HepG2 (cell line): Measurements from ENCODE around the gene SV2B. TPM values are rescaled to one million over a fixed set of nuclear protein-coding genes. Genes with fewer than 3 reads are reported as not detected.

Source experiments
- ATAC-seq: fragments of 200-7000 bp; cut with Tn5 transposase; 3 replicates; pipeline ENCODE4 v1.9.1; 2020; ENCODE audit warnings: mild to moderate bottlenecking, moderate library complexity
- BruUV-seq: library from RNA; stranded (reverse); fragments of 400-500 nt; replicated peaks from 2 replicates; lab custom pipeline; 2021; lab: Mats Ljungman, UMichigan
- CTCF ChIA-PET: fragments of 300-600 bp; formaldehyde crosslinking; extraction: SDS; loops from one replicate; lab custom pipeline; 2021; ENCODE audit warnings: low total read pairs, inconsistent platforms, low intra/inter-chr PET ratio; lab: Yijun Ruan, JAX
- POLR2A ChIA-PET: fragments of 350-600 bp; sonication (Branson Sonifier 250); formaldehyde crosslinking; loops from one replicate; lab custom pipeline; 2020; ENCODE audit warnings: antibody characterized with exemption, inconsistent platforms; lab: Yijun Ruan, JAX
- DNase-seq: peaks from one replicate; pipeline ENCODE4 v3.0.0-alpha.2; 2015; ENCODE audit warnings: low spot score
- FAIRE-seq: peaks from 3 replicates; lab custom pipeline; 2011; peaks lifted over from hg19 to GRCh38; lab: Jason Lieb, UNC
- H2AFZ ChIP-seq: one replicate; pipeline ENCODE4 v1.6.1; 2011; ENCODE audit warnings: low read length, inconsistent platforms
- H3K27ac ChIP-seq: fragments of 300-600 bp; 3 replicates; pipeline ENCODE4 v1.8.0; 2011; ENCODE audit warnings: mixed run types, mild to moderate bottlenecking, mixed read lengths, low read length, inconsistent platforms; ENCODE audit not compliant: insufficient read depth; ENCODE audit errors: extremely low read length
- H3K27me3 ChIP-seq, 2 experiments: fragments of 200-600 bp in 1 of 2; 2 replicates in 1 of 2; 3 replicates in 1 of 2; pipeline versions ENCODE4 v1.6.0 to v1.8.0; 2011; ENCODE audit warnings: low read length in 2 of 2, mild to moderate bottlenecking in 2 of 2, moderate library complexity in 2 of 2, inconsistent platforms in 1 of 2; ENCODE audit not compliant: insufficient read depth in 2 of 2, control insufficient read depth in 1 of 2
- H3K36me3 ChIP-seq, 2 experiments: fragments of 200-600 bp in 1 of 2; replicated peaks in 1 of 2; 2 replicates in 1 of 2; 3 replicates in 1 of 2; pipeline versions ENCODE4 v1.5.1 to v1.8.0; 2011; ENCODE audit warnings: low read length in 2 of 2, inconsistent platforms in 1 of 2; ENCODE audit not compliant: insufficient read depth in 2 of 2, control insufficient read depth in 1 of 2
- H3K4me1 ChIP-seq: 2 replicates; pipeline ENCODE4 v1.5.1; 2012; ENCODE audit warnings: low read length, inconsistent platforms; ENCODE audit not compliant: insufficient read depth
- H3K4me2 ChIP-seq: 2 replicates; pipeline ENCODE4 v1.6.0; 2011; ENCODE audit warnings: low read depth, low read length, inconsistent platforms
- H3K4me3 ChIP-seq, 3 experiments: fragments of 200-600 bp in 1 of 3; sonication (generic), shearing (Covaris generic) in 1 of 3; replicated peaks in 1 of 3; 2 replicates each; pipeline ENCODE4 v1.5.1; 2011 to 2016; ENCODE audit warnings: low read length in 3 of 3, inconsistent platforms in 2 of 3, low read depth in 2 of 3, mild to moderate bottlenecking in 2 of 3, control low read depth in 1 of 3, mixed read lengths in 1 of 3; ENCODE audit not compliant: insufficient read depth in 1 of 3
- H3K79me2 ChIP-seq: one replicate; pipeline ENCODE4 v1.6.1; 2011; ENCODE audit warnings: low read length, inconsistent platforms; ENCODE audit not compliant: insufficient read depth
- H3K9ac ChIP-seq: 2 replicates; pipeline ENCODE4 v1.6.0; 2011; ENCODE audit warnings: mild to moderate bottlenecking, low read depth, low read length, inconsistent platforms; ENCODE audit not compliant: insufficient read depth
- H3K9me3 ChIP-seq: 2 replicates; pipeline ENCODE4 v1.5.1; 2012; ENCODE audit warnings: mild to moderate bottlenecking, low read length
- H4K20me1 ChIP-seq: 2 replicates; pipeline ENCODE4 v1.6.0; 2011; ENCODE audit warnings: inconsistent platforms, mild to moderate bottlenecking, low read length, moderate library complexity; ENCODE audit not compliant: insufficient read depth
- GFI1 ChIP-seq: sonication (generic); formaldehyde crosslinking; IDR thresholded peaks from 2 replicates; pipeline ENCODE4 v1.5.0; 2020; ENCODE audit warnings: missing genetic modification reagents, mild to moderate bottlenecking, borderline replicate concordance
- GMEB1 ChIP-seq: sonication (generic); formaldehyde crosslinking; IDR thresholded peaks from 2 replicates; pipeline ENCODE4 v1.5.1; 2020; ENCODE audit warnings: missing genetic modification reagents, mild to moderate bottlenecking, borderline replicate concordance
- HNF4A ChIP-seq: sonication (generic); formaldehyde crosslinking; IDR thresholded peaks from 2 replicates; pipeline ENCODE4 v1.4.0; 2020; ENCODE audit warnings: missing genetic modification reagents
- HNF4G ChIP-seq, 2 experiments: sonication (generic) in 1 of 2; formaldehyde crosslinking in 1 of 2; IDR thresholded peaks; 2 replicates each; pipeline versions ENCODE4 v1.4.0 to v1.6.1; 2011 to 2020; ENCODE audit warnings: borderline replicate concordance in 2 of 2, low read depth in 2 of 2, mild to moderate bottlenecking in 2 of 2, low read length in 1 of 2, missing genetic modification reagents in 1 of 2, moderate library complexity in 1 of 2
- MAZ ChIP-seq, 2 experiments: sonication (generic) in 1 of 2; formaldehyde crosslinking in 1 of 2; IDR thresholded peaks; 2 replicates each; pipeline versions ENCODE4 v1.5.0 to v1.6.1; 2012 to 2020; ENCODE audit warnings: low read depth in 2 of 2, mild to moderate bottlenecking in 2 of 2, borderline replicate concordance in 1 of 2, improper control_type of control experiment in 1 of 2, low read length in 1 of 2, missing genetic modification reagents in 1 of 2, moderate library complexity in 1 of 2
- NCOR1 ChIP-seq: fragments of 200-600 bp; sonication (generic); IDR thresholded peaks from 2 replicates; pipeline ENCODE4 v1.7.0; 2017; ENCODE audit warnings: antibody characterized with exemption, low read length, borderline replicate concordance
- NR2F2 ChIP-seq: IDR thresholded peaks from 2 replicates; pipeline ENCODE4 v1.6.1; 2012; ENCODE audit warnings: low read depth, inconsistent platforms, borderline replicate concordance
- PAXIP1 ChIP-seq: sonication (generic); formaldehyde crosslinking; conservative IDR thresholded peaks from 2 replicates; pipeline ENCODE4 v1.4.0; 2020; ENCODE audit warnings: mild to moderate bottlenecking, missing genetic modification reagents, moderate library complexity
- SALL1 ChIP-seq: sonication (generic); formaldehyde crosslinking; IDR thresholded peaks from 2 replicates; pipeline ENCODE4 v1.8.0; 2022; ENCODE audit warnings: mild to moderate bottlenecking, missing genetic modification reagents
- TBX2 ChIP-seq: sonication (generic); formaldehyde crosslinking; IDR thresholded peaks from 2 replicates; pipeline ENCODE4 v1.5.0; 2020; ENCODE audit warnings: missing genetic modification reagents, mild to moderate bottlenecking, borderline replicate concordance
- ZNF709 ChIP-seq: sonication (generic); formaldehyde crosslinking; IDR thresholded peaks from 2 replicates; pipeline ENCODE4 v1.5.0; 2020; ENCODE audit warnings: mild to moderate bottlenecking, missing genetic modification reagents
- WGBS: methylation state at CpG from one replicate; pipeline ENCODE4 v1.1.6; 2017; ENCODE audit warnings: low lambda C conversion rate; 5-methylcytosine and 5-hydroxymethylcytosine counted together
- in situ Hi-C: cut with HindIII; loops from 2 replicates; pipeline ENCODE4 v1.10.0; 2017; ENCODE audit warnings: low pct_unique_long_range_greater_than_20kb; ENCODE audit not compliant: extremely low pct_ligation_motif_present
- intact Hi-C: fragments of 100-400 bp; cut with micrococcal nuclease; formaldehyde crosslinking; loops from one replicate; pipeline ENCODE4 v1.10.0; 2022; ENCODE audit not compliant: unreplicated experiment
- polyA plus RNA-seq, 8 experiments: library from polyadenylated mRNA; depleted of rRNA in 3 of 8; stranded (reverse) in 7 of 8; unstranded in 1 of 8; fragments of >200 nt; fragmentation: Illumina TruSeq in 4 of 8; extraction: Trizol in 4 of 8; gene quantifications; 2 replicates each; pipeline versions ENCODE4 v1.2.1 to v1.2.3, GENCODE V29; 2011 to 2016; ENCODE audit warnings: low read depth in 4 of 8, missing spikeins in 1 of 8, mixed read lengths in 1 of 8; ENCODE audit not compliant: insufficient read depth in 1 of 8
- total RNA-seq, 5 experiments: library from RNA; depleted of rRNA; stranded (reverse); fragments of >200 nt; fragmentation: Illumina TruSeq; extraction: Trizol; gene quantifications; 2 replicates each; pipeline ENCODE4 v1.2.3, GENCODE V29; 2016; ENCODE audit warnings: low read depth in 1 of 5

Gene SV2B
- total and polyA plus RNA-seq, 2 of the 13 experiments (the other 11 are each of a cell fraction or from before 2014, with no cell fraction given) = not detected

- ChIA-PET CTCF (no interaction called here), POLR2A (no interaction called here)
- Histone ChIP-seq H3K36me3 (no peaks in the 10 kb centered on the region), H3K27me3 (no peaks in the 10 kb centered on the region), H2AFZ (no peak overlapping the region), H3K9me3 (no peaks in the 10 kb centered on the region), H3K27ac (no peak overlapping the region), H3K79me2 (no peaks in the 10 kb centered on the region), H3K9ac (no peak overlapping the region), H3K4me1 (peaks cover 12% of the 10 kb centered on the region), H3K4me2 (no peak overlapping the region), H4K20me1 (no peaks in the 10 kb centered on the region), H3K4me3 (no peak overlapping the region)
- no peak for FAIRE-seq
- in situ Hi-C loops = no loop called here
- 0% methylated on average over 1 of the region's 3 CpGs for WGBS
- no peak for DNase-seq
- BruUV-seq = no TSS peak
- TF ChIP-seq MAZ (IDR thresholded peaks at IDR 0.05; ENCODE audit: borderline replicate concordance, low read depth, low read length) (no peak), MAZ (CRISPR knock-in tag; IDR thresholded peaks at IDR 0.05; ENCODE audit: low read depth) (no peak)
- ATAC-seq = no peak; the same call in 2 of the 3 replicates
- intact Hi-C loops = no loop called here
Observed at GRCh38 chr15:91228383-91228782, 128.3 kb downstream of the SV2B start.

- POLR2A ChIA-PET = no interaction called here
- no peaks in the 10 kb centered on the region for H3K27me3 ChIP-seq
- H3K9ac ChIP-seq = no peak overlapping the region
- H4K20me1 ChIP-seq = no peaks in the 10 kb centered on the region
- peaks cover 12% of the 10 kb centered on the region for H3K4me1 ChIP-seq
- in situ Hi-C loops = no loop called here
- H3K4me2 ChIP-seq = no peak overlapping the region
- FAIRE-seq (peak; percentile 34), DNase-seq (peak; percentile 12), ATAC-seq (peak; percentile 75)
- no peaks in the 10 kb centered on the region for H3K36me3 ChIP-seq
- H3K79me2 ChIP-seq = no peaks in the 10 kb centered on the region
- no peaks in the 10 kb centered on the region for H3K9me3 ChIP-seq
- peak; percentile 54 for TF ChIP-seq HNF4A
- TF ChIP-seq SALL1 (CRISPR knock-in tag) = peak; percentile 17; the same call in 1 of the 2 replicates
- peak; percentile 62; the same call in 1 of the 2 replicates for TF ChIP-seq GFI1 (CRISPR knock-in tag)
- TF ChIP-seq NCOR1 = 0 out of 2 replicates have a peak, but pooled peaks have one; percentile 46
- TF ChIP-seq HNF4G (IDR thresholded peaks at IDR 0.05; ENCODE audit: borderline replicate concordance, low read depth, low read length) = peak; percentile 38; the same call in 1 of the 2 replicates
- no peak for TF ChIP-seq HNF4G (CRISPR knock-in tag; IDR thresholded peaks at IDR 0.05; ENCODE audit: borderline replicate concordance, low read depth)
- TF ChIP-seq GMEB1 (CRISPR knock-in tag) = no peak
- 0 out of 2 replicates have a peak, but pooled peaks have one; percentile 38 for TF ChIP-seq NR2F2
- no peak for TF ChIP-seq ZNF709 (CRISPR knock-in tag)
- TF ChIP-seq PAXIP1 (CRISPR knock-in tag) = 0 out of 2 replicates have a peak, but pooled peaks have one; percentile 16
- 0 out of 2 replicates have a peak, but pooled peaks have one; percentile 26 for TF ChIP-seq TBX2 (CRISPR knock-in tag)
- CTCF ChIA-PET = no interaction called here
- no peak overlapping the region for H2AFZ ChIP-seq
- no peak overlapping the region for H3K4me3 ChIP-seq
- no peak overlapping the region for H3K27ac ChIP-seq
- 0% methylated on average over 8 of the region's 9 CpGs for WGBS
- BruUV-seq = no TSS peak
- intact Hi-C loops = no loop called here
Observed at GRCh38 chr15:91228890-91229289, 128.8 kb downstream of the SV2B start.
